Measurements from ENCODE around the gene EHMT1. TPM values are rescaled to one million over a fixed set of nuclear protein-coding genes. Genes with fewer than 3 reads are reported as not detected.
A peak's percentile ranks its signal among the peaks of the same experiment; 100 is the strongest.

Gene EHMT1
- total and polyA plus RNA-seq, 10 of the 15 experiments (the other 5 are each of a cell fraction or from before 2014, with no cell fraction given), result 2.9 to 100 (median 48.1) TPM

GRCh38 chr9:137618105-137619067, at the start of gene EHMT1 (continued):
- TF ChIP-seq SRF (IDR thresholded peaks at IDR 0.05; ENCODE audit: low read depth in 2 of 2, low read length in 2 of 2), result no peak
- peak in 1 of 2 experiments; percentile 58; a peak in 1 of 3 replicates for TF ChIP-seq EGR1 (IDR thresholded peaks at IDR 0.05; ENCODE audit: borderline replicate concordance in 1 of 2, low read depth in 2 of 2, low read length in 2 of 2)
- no peak for TF ChIP-seq SMAD1 (IDR thresholded peaks at IDR 0.05; ENCODE audit: low read depth, partially characterized antibody)
- no peak for TF ChIP-seq SMC3 (IDR thresholded peaks at IDR 0.05; ENCODE audit: borderline replicate concordance, low read length)
- peak; percentile 66; the same call in 1 of the 2 replicates for TF ChIP-seq ZNF207 (IDR thresholded peaks at IDR 0.05; ENCODE audit: borderline replicate concordance)
- peak; percentile 69; the same call in 1 of the 2 replicates for TF ChIP-seq POLR2A (IDR thresholded peaks at IDR 0.05; ENCODE audit: low read depth, low read length)
- no peak for TF ChIP-seq ZBED1 (IDR thresholded peaks at IDR 0.05; ENCODE audit: borderline replicate concordance)
- TF ChIP-seq RFX5 (IDR thresholded peaks at IDR 0.05; ENCODE audit: low read depth, low read length), result no peak
- TF ChIP-seq NBN (IDR thresholded peaks at IDR 0.05), result peak; percentile 67; the same call in 1 of the 2 replicates
- TF ChIP-seq MLLT1 (IDR thresholded peaks at IDR 0.05), result 0 out of 2 replicates have a peak, but pooled peaks have one; percentile 37
- TF ChIP-seq MXI1 (IDR thresholded peaks at IDR 0.05; ENCODE audit: low read depth, low read length), result peak; percentile 82
- TF ChIP-seq RUNX3 (IDR thresholded peaks at IDR 0.05; ENCODE audit: low read length), result peak; percentile 40
- peak; percentile 87 for TF ChIP-seq SREBF1 (IDR thresholded peaks at IDR 0.05; ENCODE audit: low read length)
- TF ChIP-seq NRF1 (conservative IDR thresholded peaks at IDR 0.05; ENCODE audit: low read depth, low read length), result peak; percentile 99
- TF ChIP-seq POLR2AphosphoS5 (IDR thresholded peaks at IDR 0.05; ENCODE audit: low read length), result peak; percentile 37; the same call in 1 of the 2 replicates
- 0 out of 2 replicates have a peak, but pooled peaks have one; percentile 18 for TF ChIP-seq BACH1 (IDR thresholded peaks at IDR 0.05; ENCODE audit: borderline replicate concordance)
- TF ChIP-seq TAF1 (IDR thresholded peaks at IDR 0.05; ENCODE audit: borderline replicate concordance, low read depth, low read length), result 0 out of 2 replicates have a peak, but pooled peaks have one; percentile 50
- peak; percentile 39; the same call in 1 of the 3 replicates for TF ChIP-seq POU2F2 (IDR thresholded peaks at IDR 0.05; ENCODE audit: borderline replicate concordance, low read depth, low read length)

Data from GM12878 (cell line).